Hematopoietic multipotent progenitor cell treated with erythropoietin and hydrocortisone succinate and interleukin-3 and kit ligand, for 6 days (in vitro differentiated cells): ENCODE measurements around the gene CD93.

Experiments
- DNase-seq: peaks from one replicate; pipeline ENCODE4 v3.0.0-alpha.2; 2015

The CD93 gene

DNA sequence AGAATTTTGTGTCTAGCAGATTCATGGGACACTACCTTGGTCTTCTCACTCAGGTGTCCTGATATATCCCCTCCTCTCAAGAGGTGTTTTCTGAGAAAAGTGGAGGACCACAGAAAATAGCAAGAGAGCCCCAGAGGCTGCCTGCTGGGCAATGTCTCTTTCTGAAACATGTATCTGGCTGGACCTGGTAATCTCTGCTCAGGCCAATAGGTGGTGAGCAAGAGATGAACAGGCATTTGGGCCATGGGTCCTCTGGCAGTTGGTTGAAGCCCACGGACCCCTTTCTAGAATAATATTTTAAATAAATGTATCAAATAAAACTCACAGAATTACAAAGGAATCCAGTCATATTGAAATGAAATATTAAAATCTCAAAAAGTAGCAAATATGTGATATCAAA lies 27.9 kb downstream of the CD93 start:
- DNase-seq: no peak

DNA sequence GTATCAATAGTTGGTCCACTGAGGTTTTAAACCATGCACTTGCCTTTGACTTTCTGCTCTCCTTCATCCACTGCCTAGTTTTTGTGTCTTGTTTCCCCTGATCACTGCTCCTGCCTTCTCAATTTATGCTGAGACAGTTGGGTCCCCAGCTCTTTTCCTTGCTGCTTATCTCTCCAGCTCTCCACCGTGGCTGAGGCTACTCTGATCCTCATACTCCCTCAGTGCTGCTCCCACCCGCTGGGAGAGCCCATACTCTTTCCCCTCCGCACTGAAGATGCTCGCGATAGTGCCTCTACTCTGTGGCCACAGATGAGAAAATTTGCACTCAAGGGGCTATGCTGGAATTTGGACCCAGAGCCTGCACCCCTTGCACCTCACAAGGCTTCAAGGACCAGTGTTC lies 33.2 kb downstream of the CD93 start:
- no peak for DNase-seq

DNA sequence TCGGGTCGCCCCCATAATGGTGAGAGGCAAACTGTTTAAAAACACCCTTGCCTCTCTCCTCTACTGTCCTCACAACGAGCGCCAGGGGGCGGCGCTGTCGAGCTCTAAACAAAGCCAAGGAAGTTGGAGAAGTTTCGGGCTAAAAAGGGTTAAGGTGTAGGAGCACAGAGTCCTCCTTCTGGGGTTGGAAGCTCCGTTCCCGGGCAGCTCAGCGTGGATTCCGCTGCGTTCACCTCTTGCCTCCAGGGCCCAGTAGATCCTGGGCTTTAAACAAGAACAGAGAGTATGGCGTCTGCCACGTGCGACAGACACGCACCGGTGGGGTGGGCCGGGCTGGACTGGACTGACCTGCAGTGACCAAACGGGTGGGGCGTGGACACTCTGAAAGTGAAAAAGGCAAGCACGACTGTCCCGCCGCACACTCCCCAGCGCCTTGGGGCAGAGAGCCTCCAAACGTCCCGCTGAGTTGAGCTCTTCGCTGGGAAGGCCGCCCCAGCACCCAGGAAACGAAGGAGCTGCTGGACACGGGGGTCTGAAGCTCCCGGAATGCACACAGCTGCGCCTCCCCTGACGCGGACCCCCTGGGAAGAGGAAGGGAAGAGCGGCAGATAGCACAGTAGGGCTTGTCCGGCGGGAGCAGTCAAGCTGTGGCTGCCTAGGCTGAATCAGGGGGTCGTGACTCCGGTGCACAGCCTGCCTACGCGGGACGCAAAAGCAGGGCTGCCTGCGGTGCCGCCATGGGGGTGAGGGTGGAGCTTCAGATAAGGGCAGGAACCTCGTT lies 35.1 kb downstream of the CD93 start:
- DNase-seq: peak; percentile 87

DNA sequence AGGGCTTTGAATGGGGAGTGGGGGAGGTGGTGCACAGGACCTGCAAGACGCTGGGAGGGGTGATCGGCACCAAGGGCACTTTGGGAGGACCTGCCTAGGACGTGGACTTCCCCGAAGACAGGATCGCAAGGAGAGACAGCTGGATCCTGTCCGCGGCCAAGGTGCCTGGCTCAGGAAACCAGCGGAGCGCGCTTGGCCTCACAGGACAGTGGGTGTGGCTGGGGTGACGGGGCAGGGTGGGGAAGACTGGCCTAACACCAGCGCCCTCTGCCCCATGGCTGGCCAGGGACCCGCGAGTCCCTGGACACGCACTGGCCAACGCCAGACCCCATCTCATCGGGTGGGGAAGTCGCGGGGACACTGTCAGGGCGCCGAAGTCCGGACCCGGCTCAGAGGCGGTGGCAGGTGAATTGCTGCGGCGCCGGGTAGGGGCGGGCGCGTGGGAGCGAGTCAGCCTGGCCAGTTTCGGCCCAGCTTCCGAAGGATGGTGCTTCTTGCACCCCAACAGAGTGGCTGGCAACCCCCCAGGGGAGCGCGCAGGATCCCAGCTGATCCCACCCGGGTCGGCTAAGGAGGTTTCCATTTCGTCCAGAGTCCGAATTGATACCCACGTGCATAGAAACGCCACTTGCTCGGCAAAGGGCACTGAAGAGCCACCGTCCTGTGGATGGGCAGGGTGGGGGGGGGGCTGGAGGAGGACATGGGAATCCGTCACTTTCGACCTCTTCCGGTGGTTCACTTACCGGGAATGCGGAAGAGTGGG lies 35.9 kb downstream of the CD93 start:
- DNase-seq: peak; percentile 30

DNA sequence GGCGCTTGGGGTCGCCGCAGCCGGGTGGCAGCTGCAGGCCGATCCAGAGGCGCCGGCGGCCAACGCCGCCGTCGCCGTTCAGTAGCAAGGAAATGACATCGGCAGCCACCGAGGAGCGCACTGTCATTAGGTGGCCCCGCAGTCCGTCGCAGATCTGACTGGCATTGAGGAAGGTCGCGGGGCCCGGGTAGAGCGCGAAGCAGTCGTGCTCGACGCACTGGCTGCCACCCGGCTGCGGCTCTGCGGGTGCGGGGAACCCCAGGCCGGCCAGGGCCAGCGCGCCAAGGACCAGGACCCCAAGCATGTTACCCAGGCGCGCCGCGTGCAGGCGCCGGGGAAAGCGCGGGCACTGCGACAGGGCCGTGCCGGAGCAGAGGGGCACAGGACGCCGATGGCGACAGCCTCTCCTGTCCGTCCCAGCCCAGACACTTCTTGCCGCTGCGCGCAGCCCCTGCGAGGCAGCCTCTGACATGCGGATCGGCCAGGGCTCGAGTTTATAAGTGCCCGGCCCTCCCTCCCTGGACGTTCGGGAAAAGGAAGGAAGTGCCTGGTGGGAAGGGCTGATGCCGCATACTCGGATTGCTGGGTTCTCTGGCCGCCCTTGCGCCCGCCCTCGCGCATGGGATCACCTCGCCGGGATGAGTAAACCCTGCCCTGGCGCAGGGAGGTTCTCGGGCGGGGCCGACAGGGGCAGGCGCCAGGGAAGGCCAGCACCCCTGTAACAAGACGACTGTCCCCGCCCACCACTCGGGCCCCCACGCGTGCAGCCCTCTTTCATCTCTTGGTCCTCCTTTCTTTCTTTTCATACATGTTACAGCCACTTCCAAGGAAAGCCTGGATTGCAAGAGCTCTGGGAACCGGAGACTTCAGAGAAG lies 36.7 kb downstream of the CD93 start, which contains the start of gene THBD:
THBD (minus strand) TSS at position 472 of the 875 bp plus-strand sequence; CDS start at position 304, 168 bp downstream.
- DNase-seq: peak; percentile 61

DNA sequence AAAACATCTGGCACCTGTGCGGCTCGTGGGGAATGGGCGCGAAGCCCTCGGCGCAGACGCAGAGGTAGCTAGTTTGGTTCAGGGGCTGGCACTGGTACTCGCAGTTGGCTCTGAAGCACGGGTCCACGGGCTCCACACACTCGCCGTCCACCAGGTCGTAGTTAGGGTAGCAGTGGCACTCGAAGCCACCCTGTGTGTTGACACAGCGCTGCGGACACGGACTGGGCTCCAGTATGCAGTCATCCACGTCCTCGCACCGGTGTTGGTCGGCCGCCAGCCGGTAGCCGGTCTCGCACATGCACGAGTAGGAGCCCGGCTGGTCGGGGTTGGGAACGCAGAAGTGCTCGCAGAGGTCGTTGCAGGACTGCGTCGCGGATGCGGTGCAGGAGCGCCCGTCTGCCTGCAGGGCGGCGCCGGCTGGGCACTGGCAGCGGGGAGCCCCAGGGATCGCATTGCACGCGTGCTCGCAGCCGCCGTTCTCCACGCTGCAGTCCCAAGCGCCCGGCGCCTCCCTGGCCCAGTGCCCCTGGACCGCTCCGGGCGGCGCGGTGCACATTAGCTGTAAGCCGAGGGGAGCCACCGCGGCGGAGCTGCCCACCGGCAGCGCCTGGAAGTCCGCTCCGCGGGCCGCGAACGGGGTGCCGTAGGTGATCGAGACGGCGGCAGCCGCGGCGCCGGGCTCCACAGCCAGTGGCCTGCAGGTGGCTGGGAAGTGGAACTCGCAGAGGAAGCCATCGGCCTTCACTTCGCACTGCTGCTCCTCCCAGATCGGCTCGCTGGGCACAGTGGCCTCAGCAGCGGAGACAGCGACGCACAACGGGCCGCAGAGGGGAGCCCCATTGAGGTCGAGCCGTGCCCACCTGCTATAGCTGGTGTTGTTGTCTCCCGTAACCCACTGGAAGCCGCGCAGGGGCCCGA lies 37.6 kb downstream of the CD93 start:
- DNase-seq: peak; percentile 80

DNA sequence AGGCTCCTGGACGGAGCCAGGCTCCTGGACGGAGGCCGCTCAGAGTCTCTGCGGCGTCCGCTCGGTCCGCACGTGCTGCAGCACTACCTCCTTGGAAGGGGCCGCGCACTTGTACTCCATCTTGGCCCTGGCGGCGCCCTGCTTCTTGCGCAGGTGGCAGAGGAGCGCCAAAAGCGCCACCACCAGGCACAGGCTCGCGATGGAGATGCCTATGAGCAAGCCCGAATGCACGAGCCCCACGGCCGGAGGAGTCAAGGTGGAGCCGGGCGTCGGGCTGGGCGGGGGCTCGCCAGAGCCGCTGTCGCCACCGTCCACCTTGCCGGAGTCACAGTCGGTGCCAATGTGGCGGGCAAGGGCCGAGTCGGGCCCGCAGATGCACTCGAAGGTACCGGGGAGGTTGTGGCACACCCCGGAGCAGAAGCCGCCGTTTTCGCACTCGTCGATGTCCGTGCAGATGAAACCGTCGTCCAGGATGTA lies 38.3 kb downstream of the CD93 start:
- DNase-seq: peak; percentile 43

DNA sequence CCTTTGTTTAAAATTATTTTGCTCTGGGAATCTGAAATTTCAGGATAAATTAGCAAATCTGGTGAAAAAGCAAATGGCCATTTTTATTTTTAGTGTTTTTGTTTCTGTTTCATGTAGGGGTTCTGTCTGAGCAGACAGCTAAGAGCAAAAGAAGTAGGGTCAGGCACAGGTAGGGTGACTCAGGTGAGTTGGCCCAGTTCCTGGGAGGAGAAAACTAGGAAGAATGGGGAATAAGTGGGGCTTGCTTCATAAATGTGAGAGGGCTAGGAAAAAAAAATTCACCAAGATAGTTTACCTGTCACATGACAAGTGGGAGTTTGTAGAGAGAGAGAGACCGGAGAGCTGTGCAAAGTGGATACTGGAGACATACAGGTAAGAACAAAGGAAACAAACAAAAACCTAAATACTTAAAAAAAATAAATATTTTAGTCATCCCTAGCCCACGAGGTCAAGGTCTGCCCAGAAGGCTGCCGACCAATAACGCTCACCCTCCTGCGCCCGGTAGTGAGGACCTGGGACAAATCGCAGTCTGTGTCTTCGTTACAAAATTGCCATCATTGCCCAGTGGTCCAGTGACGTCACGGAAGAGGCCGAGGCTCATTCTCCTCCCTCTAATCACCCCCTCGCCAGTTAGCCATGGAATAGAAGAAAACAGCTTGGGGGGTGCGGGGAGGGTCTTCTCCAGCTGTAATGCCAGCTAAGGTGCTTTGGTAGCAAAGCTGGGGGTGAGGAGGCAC lies 39.0 kb downstream of the CD93 start:
- no peak for DNase-seq

DNA sequence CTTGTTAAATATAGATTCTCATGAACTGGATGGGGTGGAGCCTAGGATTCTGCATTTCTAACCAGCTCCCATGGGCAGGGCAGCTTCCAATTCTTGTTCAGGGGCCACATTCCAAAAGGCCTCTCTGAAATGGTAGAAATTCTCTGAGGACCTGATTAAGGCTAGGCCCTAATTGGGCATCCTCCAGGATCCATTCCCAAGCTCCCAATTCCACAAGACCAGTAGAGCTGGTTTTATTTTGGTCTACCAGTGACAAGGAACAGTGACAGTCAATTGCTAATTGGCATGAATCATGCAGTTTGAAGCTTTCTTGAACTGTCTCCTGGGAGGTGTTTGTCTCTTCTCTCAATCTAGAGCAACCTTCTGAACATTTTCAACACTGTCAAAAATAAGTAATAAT lies 39.7 kb downstream of the CD93 start:
- no peak for DNase-seq

DNA sequence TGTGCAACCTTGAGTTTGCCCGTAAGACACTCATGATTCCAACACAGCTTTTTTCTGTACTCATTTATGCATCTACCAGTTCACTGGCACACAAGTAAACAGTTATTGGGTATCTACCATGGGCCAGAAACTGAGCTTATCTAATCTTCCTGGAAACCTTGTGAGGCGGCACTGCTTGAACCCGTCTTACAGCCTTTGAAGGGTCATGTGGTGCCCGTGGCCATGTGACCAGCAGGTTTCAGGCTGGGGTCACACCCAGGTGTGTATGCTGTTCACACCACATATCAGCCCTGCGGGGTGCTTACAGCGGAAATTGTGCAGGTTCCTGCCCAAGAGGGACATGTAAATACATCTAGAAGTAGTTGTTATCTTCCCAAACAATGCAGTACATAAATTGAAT lies 42.7 kb downstream of the CD93 start:
- DNase-seq: peak; percentile 67

DNA sequence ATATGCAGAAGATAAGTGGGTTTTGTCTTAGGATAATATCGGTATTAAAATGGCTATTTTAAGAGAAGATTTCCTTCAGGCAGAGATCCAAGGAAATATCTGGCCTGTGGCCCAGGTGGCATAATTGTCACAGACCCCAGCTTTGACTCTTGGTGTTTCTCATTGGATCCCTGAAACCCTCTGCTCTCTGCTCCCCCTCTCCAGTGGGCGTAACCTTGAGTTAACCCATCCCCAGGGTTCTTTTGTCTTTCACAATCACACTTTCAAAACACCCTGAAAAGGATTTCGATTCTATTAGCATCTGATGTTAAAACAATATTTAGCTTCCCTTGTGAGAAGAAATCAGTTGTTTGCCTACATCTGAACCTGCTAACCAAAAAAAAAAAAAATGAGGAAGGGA lies 43.9 kb downstream of the CD93 start:
- no peak for DNase-seq

DNA sequence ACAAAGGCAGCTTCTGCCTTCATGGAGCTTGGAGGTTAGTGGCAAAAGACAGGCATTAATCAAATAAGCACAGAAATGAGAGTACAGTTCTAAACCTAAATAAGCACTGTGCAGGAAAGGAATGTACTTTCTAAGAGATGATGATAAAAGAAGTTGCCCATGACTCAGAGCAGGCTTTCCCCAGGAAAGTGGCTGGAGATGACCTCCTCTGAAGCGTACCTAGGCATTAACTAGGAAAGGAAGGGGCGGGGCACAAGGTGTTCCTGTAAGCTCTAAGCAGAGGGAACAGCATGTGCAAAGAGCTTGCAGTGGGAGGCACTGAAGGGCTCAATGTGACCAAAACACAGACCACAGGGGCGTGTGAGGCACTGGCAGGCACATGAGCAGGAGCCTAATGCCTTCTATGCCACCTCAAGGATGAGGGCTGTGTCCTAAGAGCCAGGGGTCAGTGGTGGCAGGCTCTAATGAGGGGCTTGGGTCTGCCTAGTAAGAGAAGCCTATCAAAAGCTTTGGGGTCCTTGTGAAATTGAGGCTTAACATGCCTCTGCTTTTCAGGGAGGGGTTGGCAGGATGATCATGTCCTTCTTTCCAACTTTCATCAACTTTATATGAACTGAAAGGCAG lies 46.1 kb downstream of the CD93 start:
- no peak for DNase-seq

DNA sequence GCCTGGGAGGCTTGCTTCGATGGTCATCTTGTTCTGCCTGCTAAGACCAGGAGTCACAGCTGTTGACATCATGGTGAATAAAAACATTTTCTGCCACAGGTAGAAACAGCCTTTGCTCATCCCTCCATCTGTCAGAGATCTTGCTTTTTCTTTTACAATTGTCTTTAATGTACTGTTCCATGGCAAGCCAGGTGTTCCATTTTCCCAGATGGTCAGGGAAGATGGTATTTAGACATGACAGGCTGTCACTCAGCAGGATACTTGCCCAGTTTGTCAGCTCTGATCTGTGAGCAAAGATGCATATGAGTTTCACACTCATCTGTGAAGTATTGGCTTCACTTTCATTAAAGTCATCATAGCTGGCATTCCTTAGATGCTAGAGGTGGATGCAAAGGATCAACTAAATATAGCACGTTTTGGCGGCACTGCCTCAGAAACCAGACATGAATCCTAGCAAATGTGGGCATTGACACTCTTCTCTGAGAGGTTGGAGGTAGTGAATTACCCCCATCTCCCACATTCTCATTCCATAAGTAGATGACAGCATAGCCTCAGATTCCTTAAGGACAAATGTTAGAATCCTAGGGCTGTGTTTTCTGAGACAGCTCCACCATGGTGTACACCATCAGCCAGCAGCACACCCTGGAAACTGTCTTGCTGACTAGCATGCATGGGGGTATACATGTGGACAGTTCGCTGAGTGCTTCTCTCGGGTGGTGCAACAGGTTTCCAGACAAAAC lies 46.8 kb downstream of the CD93 start:
- no peak for DNase-seq

DNA sequence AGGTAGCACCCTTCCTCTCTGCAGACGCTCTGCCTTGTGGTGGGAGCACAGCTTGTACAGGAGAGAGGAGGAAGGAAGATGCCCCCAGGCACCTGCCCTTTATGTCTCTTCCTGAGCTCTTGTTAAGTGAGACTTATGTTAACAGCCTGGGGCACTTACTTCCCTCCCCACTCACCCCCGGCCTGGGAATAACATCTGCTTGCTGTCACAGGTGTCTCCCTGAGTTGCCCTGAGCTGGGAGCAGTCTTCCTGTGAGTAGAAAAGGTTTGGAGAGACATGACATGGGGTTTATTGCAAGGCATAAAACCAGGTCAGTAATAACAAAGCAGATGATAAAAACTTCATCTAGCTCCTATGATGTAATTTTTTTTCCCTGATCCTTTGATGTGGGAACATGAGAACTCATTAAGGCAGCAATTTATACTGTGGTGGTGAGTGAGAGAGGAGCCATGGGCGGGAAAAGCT lies 49.1 kb downstream of the CD93 start:
- no peak for DNase-seq

DNA sequence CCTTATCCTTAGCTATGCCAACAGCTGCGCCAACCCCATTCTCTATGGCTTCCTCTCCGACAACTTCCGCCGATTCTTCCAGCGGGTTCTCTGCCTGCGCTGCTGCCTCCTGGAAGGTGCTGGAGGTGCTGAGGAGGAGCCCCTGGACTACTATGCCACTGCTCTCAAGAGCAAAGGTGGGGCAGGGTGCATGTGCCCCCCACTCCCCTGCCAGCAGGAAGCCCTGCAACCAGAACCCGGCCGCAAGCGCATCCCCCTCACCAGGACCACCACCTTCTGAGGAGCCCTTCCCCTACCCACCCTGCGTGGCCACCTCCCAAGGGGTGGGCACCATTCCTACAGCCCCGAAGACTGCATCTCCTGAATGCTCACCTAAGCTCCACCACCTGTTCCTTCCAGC lies 49.8 kb downstream of the CD93 start:
- DNase-seq: no peak

DNA sequence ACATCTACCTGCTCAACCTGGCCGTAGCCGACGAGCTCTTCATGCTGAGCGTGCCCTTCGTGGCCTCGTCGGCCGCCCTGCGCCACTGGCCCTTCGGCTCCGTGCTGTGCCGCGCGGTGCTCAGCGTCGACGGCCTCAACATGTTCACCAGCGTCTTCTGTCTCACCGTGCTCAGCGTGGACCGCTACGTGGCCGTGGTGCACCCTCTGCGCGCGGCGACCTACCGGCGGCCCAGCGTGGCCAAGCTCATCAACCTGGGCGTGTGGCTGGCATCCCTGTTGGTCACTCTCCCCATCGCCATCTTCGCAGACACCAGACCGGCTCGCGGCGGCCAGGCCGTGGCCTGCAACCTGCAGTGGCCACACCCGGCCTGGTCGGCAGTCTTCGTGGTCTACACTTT lies 50.4 kb downstream of the CD93 start:
- DNase-seq: no peak

DNA sequence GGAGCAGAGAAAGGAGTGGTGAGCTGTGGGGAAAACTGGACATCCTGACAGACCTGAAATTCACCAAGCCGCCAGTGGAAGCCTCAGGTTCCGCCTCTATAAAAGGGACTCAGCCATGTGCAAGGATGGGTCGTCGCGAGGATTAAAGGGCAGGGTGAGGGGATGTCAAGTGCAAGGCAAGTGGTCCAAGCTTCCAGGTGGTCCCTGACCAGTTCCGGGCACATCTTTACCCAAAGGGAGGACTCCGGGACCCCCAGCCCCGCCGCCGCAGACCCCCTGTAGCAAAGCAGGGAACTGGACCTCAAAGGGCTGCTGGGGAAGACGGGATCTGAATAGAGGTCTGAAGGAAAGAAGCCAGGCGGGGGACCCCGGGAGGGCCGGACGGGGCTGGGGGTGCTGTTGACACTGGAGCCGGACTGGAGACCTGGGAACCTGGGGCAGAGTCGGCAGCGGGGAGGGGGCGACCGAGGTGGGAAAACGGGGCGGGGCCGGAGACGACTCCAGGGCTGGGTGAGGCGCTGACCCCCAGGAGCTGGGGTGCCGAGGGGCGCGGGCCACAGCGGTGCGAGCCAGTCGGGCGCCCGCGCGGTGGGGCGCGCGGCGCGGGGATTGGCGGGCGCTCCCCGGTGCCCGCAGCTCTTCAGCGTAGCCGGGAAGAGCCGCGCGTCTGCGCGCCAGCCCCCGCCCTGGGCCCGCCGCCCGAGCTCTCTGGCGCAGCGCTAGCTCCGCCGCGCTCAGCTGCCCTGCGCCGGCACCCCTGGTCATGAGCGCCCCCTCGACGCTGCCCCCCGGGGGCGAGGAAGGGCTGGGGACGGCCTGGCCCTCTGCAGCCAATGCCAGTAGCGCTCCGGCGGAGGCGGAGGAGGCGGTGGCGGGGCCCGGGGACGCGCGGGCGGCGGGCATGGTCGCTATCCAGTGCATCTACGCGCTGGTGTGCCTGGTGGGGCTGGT lies 51.1 kb downstream of the CD93 start, which contains the start of gene SSTR4:
SSTR4 (plus strand) TSS at position 592 of the 951 bp plus-strand sequence; CDS start at position 764, 172 bp downstream.
- no peak for DNase-seq

DNA sequence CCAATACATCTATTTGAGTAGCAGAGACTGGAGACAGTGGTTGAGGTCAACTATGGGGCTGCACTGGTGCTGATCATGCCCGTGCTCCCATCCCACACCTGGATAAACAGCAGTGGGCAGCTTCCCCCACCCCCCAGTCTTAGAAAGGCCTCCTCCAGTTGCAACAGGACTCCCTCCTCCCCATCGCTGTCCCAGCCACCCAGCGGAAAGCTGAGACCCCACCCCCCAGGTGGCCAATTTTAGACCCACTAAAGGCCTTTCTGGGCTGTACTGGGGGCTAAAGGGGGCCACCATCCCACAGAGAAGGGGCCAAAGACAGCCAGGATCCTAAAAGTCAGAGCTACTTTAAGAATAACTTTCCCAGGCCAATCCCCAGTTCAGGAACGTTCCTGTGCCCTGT lies 52.2 kb downstream of the CD93 start:
- no peak for DNase-seq

DNA sequence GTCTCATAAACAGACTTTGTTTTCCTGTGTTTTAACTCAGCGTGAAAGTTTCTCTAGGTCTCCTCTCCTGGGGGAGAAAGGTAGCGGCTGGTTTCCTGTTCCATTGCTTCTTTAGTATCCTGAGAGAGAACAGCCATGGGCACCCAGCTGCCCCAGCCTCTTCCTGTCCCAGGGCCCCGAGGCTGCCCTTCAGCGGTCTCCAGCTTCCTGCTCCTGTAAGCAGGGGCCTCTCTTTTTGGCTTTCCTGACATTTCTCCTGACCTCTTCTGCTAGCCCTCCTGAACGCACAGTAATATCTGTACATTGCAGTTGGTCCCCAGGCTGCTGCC lies 53.4 kb downstream of the CD93 start:
- no peak for DNase-seq
